ENCODE results near the gene DMD.
"Not testable (repeated sequence)": the region's sequence is repeated elsewhere in the genome, so short reads cannot be mapped to it uniquely, and the experiment has no call there.

DMD gene

GRCh38 chrX:31590581-31591114 is 1620.7 kb downstream of the DMD start:
- DNase-seq (no peak), ATAC-seq (no peak)

- ATAC-seq (no peak), DNase-seq (no peak)
Measured at GRCh38 chrX:31589503-31589902, 1621.8 kb downstream of the DMD start.

GRCh38 chrX:31588355-31588754 is 1623.0 kb downstream of the DMD start:
- DNase-seq (no peak), ATAC-seq (no peak)

- ATAC-seq, DNase-seq: not testable (repeated sequence)
Measured at GRCh38 chrX:31583892-31584291, 1627.5 kb downstream of the DMD start.

- ATAC-seq (no peak), DNase-seq (no peak)
Measured at GRCh38 chrX:31580726-31581125, 1630.6 kb downstream of the DMD start.

- ATAC-seq, result no peak
- DNase-seq, result no peak
Measured at GRCh38 chrX:31580227-31580626, 1631.1 kb downstream of the DMD start.

GRCh38 chrX:31572360-31572759 is 1639.0 kb downstream of the DMD start:
- DNase-seq (no peak), ATAC-seq (no peak)

- ATAC-seq (no peak), DNase-seq (no peak)
Measured at GRCh38 chrX:31570658-31571057, 1640.7 kb downstream of the DMD start.

GRCh38 chrX:31563792-31564191 is 1647.6 kb downstream of the DMD start:
- no peak for ATAC-seq
- DNase-seq, result no peak

- ATAC-seq (no peak), DNase-seq (no peak)
Measured at GRCh38 chrX:31555506-31555905, 1655.8 kb downstream of the DMD start.

GRCh38 chrX:31551913-31552312 is 1659.4 kb downstream of the DMD start:
- no peak for DNase-seq
- ATAC-seq, result no peak

GRCh38 chrX:31550158-31550557 is 1661.2 kb downstream of the DMD start:
- ATAC-seq, result no peak

GRCh38 chrX:31547816-31548215 is 1663.5 kb downstream of the DMD start:
- no peak for DNase-seq
- no peak for ATAC-seq

More at GRCh38 chrX:31550158-31550557, 1661.2 kb downstream of the DMD start:
- no peak for DNase-seq

- ATAC-seq (no peak), DNase-seq (no peak)
Measured at GRCh38 chrX:31547416-31547815, 1663.9 kb downstream of the DMD start.

GRCh38 chrX:31546126-31546525 is 1665.2 kb downstream of the DMD start:
- no peak for ATAC-seq
- DNase-seq, result no peak

GRCh38 chrX:31545726-31546125 is 1665.6 kb downstream of the DMD start:
- no peak for DNase-seq
- ATAC-seq, result no peak

- no peak for DNase-seq
- ATAC-seq, result no peak
Measured at GRCh38 chrX:31545191-31545590, 1666.2 kb downstream of the DMD start.

GRCh38 chrX:31543634-31544033 is 1667.7 kb downstream of the DMD start:
- no peak for DNase-seq
- ATAC-seq, result no peak

GRCh38 chrX:31542566-31542965 is 1668.8 kb downstream of the DMD start:
- ATAC-seq (no peak), DNase-seq (no peak)

- no peak for ATAC-seq
- DNase-seq, result no peak
Measured at GRCh38 chrX:31540313-31540712, 1671.0 kb downstream of the DMD start.

GRCh38 chrX:31527455-31528126 is 1683.8 kb downstream of the DMD start:
- DNase-seq, result no peak
- no peak for ATAC-seq

- DNase-seq (no peak), ATAC-seq (no peak)
Measured at GRCh38 chrX:31523884-31524536, 1687.3 kb downstream of the DMD start.

- no peak for DNase-seq
Measured at GRCh38 chrX:31522760-31523159, 1688.6 kb downstream of the DMD start.

GRCh38 chrX:31521941-31522340 is 1689.4 kb downstream of the DMD start:
- ATAC-seq (no peak), DNase-seq (no peak)

More at GRCh38 chrX:31522760-31523159, 1688.6 kb downstream of the DMD start:
- ATAC-seq, result no peak

Data from stimulated activated naive CD8-positive, alpha-beta T cell treated with anti-CD3 and anti-CD28 coated beads, Interleukin-15, Interleukin-2, amounts not matched to agents 100 U/mL and 50 U/mL, for 24 hours (primary cell).